Measurements from ENCODE around the gene PPP1R3A. TPM values are rescaled to one million over a fixed set of nuclear protein-coding genes. Genes with fewer than 3 reads are reported as not detected.

The PPP1R3A gene, protein sequence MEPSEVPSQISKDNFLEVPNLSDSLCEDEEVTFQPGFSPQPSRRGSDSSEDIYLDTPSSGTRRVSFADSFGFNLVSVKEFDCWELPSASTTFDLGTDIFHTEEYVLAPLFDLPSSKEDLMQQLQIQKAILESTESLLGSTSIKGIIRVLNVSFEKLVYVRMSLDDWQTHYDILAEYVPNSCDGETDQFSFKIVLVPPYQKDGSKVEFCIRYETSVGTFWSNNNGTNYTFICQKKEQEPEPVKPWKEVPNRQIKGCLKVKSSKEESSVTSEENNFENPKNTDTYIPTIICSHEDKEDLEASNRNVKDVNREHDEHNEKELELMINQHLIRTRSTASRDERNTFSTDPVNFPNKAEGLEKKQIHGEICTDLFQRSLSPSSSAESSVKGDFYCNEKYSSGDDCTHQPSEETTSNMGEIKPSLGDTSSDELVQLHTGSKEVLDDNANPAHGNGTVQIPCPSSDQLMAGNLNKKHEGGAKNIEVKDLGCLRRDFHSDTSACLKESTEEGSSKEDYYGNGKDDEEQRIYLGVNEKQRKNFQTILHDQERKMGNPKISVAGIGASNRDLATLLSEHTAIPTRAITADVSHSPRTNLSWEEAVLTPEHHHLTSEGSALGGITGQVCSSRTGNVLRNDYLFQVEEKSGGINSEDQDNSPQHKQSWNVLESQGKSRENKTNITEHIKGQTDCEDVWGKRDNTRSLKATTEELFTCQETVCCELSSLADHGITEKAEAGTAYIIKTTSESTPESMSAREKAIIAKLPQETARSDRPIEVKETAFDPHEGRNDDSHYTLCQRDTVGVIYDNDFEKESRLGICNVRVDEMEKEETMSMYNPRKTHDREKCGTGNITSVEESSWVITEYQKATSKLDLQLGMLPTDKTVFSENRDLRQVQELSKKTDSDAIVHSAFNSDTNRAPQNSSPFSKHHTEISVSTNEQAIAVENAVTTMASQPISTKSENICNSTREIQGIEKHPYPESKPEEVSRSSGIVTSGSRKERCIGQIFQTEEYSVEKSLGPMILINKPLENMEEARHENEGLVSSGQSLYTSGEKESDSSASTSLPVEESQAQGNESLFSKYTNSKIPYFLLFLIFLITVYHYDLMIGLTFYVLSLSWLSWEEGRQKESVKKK
- not detected for total RNA-seq
- not detected for polyA plus RNA-seq

DNA sequence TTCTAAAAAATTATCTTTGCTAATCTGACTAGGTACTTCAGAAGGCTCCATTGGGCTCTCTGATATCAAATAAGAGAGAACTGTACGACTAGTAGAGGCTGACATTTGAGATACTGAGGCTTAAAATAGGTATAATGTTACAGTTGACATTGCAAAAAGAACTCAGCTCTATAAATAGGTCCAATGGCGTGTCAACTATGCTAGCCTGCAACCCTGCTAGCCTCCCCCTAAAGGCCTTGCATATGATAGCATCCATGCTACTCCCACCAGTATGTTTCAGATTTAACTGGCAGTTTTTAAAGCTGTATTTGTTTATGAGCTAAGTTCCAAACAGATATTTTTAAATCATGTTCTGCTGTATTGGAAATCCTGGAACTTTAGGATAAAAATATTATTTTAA is at the start of gene PPP1R3A:
TSS of gene PPP1R3A (minus strand) at position 64 of the 400 bp plus-strand sequence. CDS start at position 51, 13 bp downstream.
- no peaks in the 10 kb centered on the region for H3K36me3 ChIP-seq (ENCODE audit: control insufficient read depth, insufficient read depth, low read length)
- no peak within 1 kb of the TSS for H3K27ac Mint-ChIP-seq
- H3K4me1 Mint-ChIP-seq, result no peaks in the 10 kb centered on the region
- no peaks in the 10 kb centered on the region for H3K36me3 Mint-ChIP-seq
- H3K9me3 Mint-ChIP-seq, result peaks cover 0 to 4% (median 1%) of the 10 kb centered on the region in 7 donors
- no peak within 1 kb of the TSS for H3K4me3 ChIP-seq (ENCODE audit: low read depth, low read length)
- no peak for ATAC-seq (ENCODE audit: low read depth in 2 of 2)
- no peaks in the 10 kb centered on the region for H3K4me1 ChIP-seq (ENCODE audit: control insufficient read depth, insufficient read depth, low read length, poor library complexity, severe bottlenecking)
- DNase-seq, result no peak
- H3K4me3 Mint-ChIP-seq, result no peak within 1 kb of the TSS
- no peaks in the 10 kb centered on the region for H3K9me3 ChIP-seq (ENCODE audit: control insufficient read depth in 2 of 2, low read length in 2 of 2)
- no peaks in the 10 kb centered on the region for H3K27me3 Mint-ChIP-seq
- H3K27me3 ChIP-seq (ENCODE audit: control insufficient read depth, insufficient read depth, low read length), result no peaks in the 10 kb centered on the region
- H3K27ac ChIP-seq (ENCODE audit: insufficient read depth, low read length, poor library complexity, severe bottlenecking), result no peak within 1 kb of the TSS

DNA sequence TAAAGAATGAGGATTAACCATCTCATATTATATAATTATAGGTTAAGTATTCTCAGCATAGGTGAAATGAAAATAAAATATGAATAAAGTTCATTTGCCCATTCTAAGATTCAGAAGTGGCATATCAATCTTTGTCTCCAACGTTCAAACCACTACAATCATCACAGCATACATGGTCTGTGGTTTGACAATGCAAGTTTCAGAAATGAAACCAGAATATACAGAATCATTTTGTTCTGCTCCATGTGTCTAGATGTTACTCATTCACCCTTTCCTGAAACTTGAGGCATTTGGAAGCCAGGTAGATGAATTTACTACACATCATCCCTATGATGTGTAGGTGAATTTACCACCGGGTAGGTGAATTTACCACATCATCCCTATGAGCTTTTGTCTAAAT is 44.5 kb upstream of the PPP1R3A start:
- Mint-ChIP-seq H3K4me1 (no peaks in the 10 kb centered on the region), H3K4me3 (no peak overlapping the region), H3K36me3 (no peaks in the 10 kb centered on the region), H3K9me3 (peaks cover 0 to 11% (median 2%) of the 10 kb centered on the region in 7 donors), H3K27ac (no peak overlapping the region), H3K27me3 (no peaks in the 10 kb centered on the region)
- Histone ChIP-seq H3K36me3 (ENCODE audit: control insufficient read depth, insufficient read depth, low read length) (no peaks in the 10 kb centered on the region), H3K27me3 (ENCODE audit: control insufficient read depth, insufficient read depth, low read length) (no peaks in the 10 kb centered on the region), H3K4me3 (ENCODE audit: low read depth, low read length) (no peak overlapping the region), H3K27ac (ENCODE audit: insufficient read depth, low read length, poor library complexity, severe bottlenecking) (no peak overlapping the region), H3K4me1 (ENCODE audit: control insufficient read depth, insufficient read depth, low read length, poor library complexity, severe bottlenecking) (no peaks in the 10 kb centered on the region), H3K9me3 (ENCODE audit: control insufficient read depth in 2 of 2, low read length in 2 of 2) (peaks cover 0 to 4% of the 10 kb centered on the region in 2 experiments)
- DNase-seq (no peak), ATAC-seq (ENCODE audit: low read depth in 2 of 2) (no peak)

DNA sequence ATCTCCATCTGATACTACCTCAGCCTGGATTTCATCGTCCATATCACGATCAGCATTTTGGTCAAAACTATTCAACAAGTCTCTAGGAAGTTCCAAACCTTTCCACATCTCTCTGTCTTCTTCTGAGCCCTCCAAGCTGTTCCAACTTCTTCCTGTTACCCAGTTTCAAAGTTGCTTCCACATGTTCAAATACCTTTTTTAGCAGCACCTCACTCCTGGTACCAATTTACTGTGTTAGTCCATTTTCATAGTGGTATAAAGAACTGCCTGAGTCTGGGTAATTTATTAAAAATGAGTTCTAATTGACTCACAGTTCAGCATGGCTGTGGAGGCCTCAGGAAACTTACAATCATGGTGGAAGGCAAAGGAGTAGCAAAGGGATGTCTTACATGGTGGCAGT is 41.1 kb upstream of the PPP1R3A start:
- Histone ChIP-seq H3K4me3 (ENCODE audit: low read depth, low read length) (no peak overlapping the region), H3K4me1 (ENCODE audit: control insufficient read depth, insufficient read depth, low read length, poor library complexity, severe bottlenecking) (no peaks in the 10 kb centered on the region), H3K9me3 (ENCODE audit: control insufficient read depth in 2 of 2, low read length in 2 of 2) (peaks cover 0 to 10% of the 10 kb centered on the region in 2 experiments), H3K36me3 (ENCODE audit: control insufficient read depth, insufficient read depth, low read length) (no peaks in the 10 kb centered on the region), H3K27me3 (ENCODE audit: control insufficient read depth, insufficient read depth, low read length) (no peaks in the 10 kb centered on the region), H3K27ac (ENCODE audit: insufficient read depth, low read length, poor library complexity, severe bottlenecking) (no peak overlapping the region)
- no peak overlapping the region for H3K4me3 Mint-ChIP-seq
- no peaks in the 10 kb centered on the region for H3K4me1 Mint-ChIP-seq
- H3K27ac Mint-ChIP-seq, result no peak overlapping the region
- ATAC-seq (ENCODE audit: low read depth in 2 of 2) (no peak), DNase-seq (no peak)
- no peaks in the 10 kb centered on the region for H3K36me3 Mint-ChIP-seq
- H3K9me3 Mint-ChIP-seq, result peaks cover 0 to 15% (median 3%) of the 10 kb centered on the region in 7 donors
- H3K27me3 Mint-ChIP-seq, result no peaks in the 10 kb centered on the region

DNA sequence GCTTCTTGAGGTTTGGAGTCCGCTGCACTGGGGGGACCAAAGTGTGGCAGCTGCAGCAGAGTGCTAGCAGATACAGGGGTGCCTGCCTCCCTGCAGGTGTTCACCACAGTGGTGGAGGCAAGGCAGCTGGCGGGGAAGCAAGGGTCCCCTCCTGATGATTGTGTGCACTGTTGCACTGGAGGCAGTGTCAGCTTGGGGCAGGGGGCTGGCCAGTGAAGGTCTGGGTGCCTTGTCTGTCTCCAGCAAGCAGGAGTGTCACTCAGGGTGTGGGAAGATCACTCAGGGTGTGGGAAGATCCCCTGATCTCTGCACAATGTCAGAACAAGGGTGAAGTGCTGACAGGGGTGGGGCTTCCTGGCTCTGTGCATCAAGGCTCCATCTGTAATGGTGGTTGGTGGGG is 36.3 kb upstream of the PPP1R3A start:
- no peaks in the 10 kb centered on the region for H3K27me3 Mint-ChIP-seq
- H3K4me1 ChIP-seq (ENCODE audit: control insufficient read depth, insufficient read depth, low read length, poor library complexity, severe bottlenecking), result no peaks in the 10 kb centered on the region
- no peaks in the 10 kb centered on the region for H3K27me3 ChIP-seq (ENCODE audit: control insufficient read depth, insufficient read depth, low read length)
- no peaks in the 10 kb centered on the region for H3K4me1 Mint-ChIP-seq
- no peak overlapping the region for H3K27ac ChIP-seq (ENCODE audit: insufficient read depth, low read length, poor library complexity, severe bottlenecking)
- DNase-seq (no peak), ATAC-seq (ENCODE audit: low read depth in 2 of 2) (no peak)
- H3K9me3 Mint-ChIP-seq, result peaks cover 0 to 30% (median 11%) of the 10 kb centered on the region in 7 donors
- H3K9me3 ChIP-seq (ENCODE audit: control insufficient read depth in 2 of 2, low read length in 2 of 2), result peaks cover 4 to 17% of the 10 kb centered on the region in 2 experiments
- no peak overlapping the region for H3K4me3 Mint-ChIP-seq
- H3K36me3 ChIP-seq (ENCODE audit: control insufficient read depth, insufficient read depth, low read length), result no peaks in the 10 kb centered on the region
- H3K36me3 Mint-ChIP-seq, result no peaks in the 10 kb centered on the region
- no peak overlapping the region for H3K27ac Mint-ChIP-seq
- H3K4me3 ChIP-seq (ENCODE audit: low read depth, low read length), result no peak overlapping the region

DNA sequence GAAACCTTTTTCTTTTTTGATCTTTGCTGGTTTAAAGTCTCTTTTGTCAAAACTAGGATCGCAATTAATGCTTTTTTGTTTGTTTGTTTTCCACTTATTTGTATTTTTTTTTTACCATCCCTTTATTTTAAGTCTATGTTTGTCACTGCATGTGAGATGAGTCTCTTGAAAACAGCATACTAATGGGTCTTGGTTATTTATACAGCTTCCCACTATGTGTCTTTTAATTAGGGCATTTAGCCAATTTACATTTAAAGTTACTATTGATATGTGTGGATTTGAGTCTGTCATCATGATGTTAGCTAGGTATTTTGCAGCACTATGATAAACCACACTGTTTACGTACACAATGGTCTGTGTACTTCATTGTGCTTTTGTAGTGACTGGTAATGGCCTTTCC is 34.7 kb upstream of the PPP1R3A start:
- Histone ChIP-seq H3K27me3 (ENCODE audit: control insufficient read depth, insufficient read depth, low read length) (no peaks in the 10 kb centered on the region), H3K27ac (ENCODE audit: insufficient read depth, low read length, poor library complexity, severe bottlenecking) (no peak overlapping the region), H3K9me3 (ENCODE audit: control insufficient read depth in 2 of 2, low read length in 2 of 2) (peaks cover 4 to 13% of the 10 kb centered on the region in 2 experiments), H3K4me3 (ENCODE audit: low read depth, low read length) (no peak overlapping the region), H3K36me3 (ENCODE audit: control insufficient read depth, insufficient read depth, low read length) (no peaks in the 10 kb centered on the region), H3K4me1 (ENCODE audit: control insufficient read depth, insufficient read depth, low read length, poor library complexity, severe bottlenecking) (no peaks in the 10 kb centered on the region)
- ATAC-seq (ENCODE audit: low read depth in 2 of 2), result no peak
- H3K36me3 Mint-ChIP-seq, result no peaks in the 10 kb centered on the region
- no peaks in the 10 kb centered on the region for H3K27me3 Mint-ChIP-seq
- no peak overlapping the region for H3K27ac Mint-ChIP-seq
- H3K4me3 Mint-ChIP-seq, result no peak overlapping the region
- no peaks in the 10 kb centered on the region for H3K4me1 Mint-ChIP-seq
- DNase-seq, result no peak
- peaks cover 0 to 22% (median 9%) of the 10 kb centered on the region in 7 donors for H3K9me3 Mint-ChIP-seq

DNA sequence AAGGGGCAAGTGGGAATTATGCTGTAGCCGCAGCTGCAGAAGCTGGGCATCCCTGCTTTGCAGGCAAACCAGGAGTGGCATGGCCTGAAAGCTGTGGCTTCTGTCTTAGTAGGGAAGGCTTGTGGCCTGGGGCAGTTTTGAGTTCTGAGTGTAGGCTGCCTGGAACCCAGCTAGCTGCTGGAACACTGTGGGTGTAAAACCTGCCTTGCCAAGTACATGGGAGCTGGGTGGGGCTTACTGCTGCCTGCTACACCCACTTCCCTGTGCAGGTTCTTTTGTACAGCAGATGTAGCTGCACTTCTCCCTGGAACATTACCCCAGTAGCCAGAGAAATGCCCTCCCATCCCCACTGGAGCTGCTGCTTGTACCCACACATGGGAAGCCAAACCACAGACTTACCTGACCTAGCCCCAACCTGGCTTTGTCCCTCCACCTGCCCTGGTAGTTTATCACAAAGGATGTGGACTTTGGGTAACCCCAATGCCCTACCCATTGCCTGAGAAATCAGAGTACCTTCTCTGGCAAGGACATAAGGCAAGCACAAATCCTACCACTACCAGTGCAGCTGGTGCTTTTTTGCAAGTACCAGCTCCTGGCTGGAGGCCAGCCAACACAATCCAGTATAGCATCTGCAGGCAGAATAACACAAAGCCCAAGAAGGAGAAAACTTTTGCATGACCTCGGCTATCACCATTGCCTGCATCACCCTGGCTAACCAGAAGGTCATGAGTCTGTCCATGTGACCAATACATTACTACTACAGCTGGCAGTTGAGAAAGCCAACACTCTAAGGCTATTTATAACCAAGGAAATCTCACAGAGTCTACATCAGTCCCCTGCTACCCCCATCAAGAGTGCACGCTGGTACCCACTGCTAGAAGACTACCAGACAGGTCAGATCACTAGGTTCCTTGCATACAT is 26.5 kb upstream of the PPP1R3A start:
- ATAC-seq (ENCODE audit: low read depth in 2 of 2), result no peak
- Histone ChIP-seq H3K4me3 (ENCODE audit: low read depth, low read length) (no peak overlapping the region), H3K36me3 (ENCODE audit: control insufficient read depth, insufficient read depth, low read length) (no peaks in the 10 kb centered on the region), H3K9me3 (ENCODE audit: control insufficient read depth in 2 of 2, low read length in 2 of 2) (no peaks in the 10 kb centered on the region), H3K27ac (ENCODE audit: insufficient read depth, low read length, poor library complexity, severe bottlenecking) (no peak overlapping the region), H3K27me3 (ENCODE audit: control insufficient read depth, insufficient read depth, low read length) (no peaks in the 10 kb centered on the region), H3K4me1 (ENCODE audit: control insufficient read depth, insufficient read depth, low read length, poor library complexity, severe bottlenecking) (no peaks in the 10 kb centered on the region)
- Mint-ChIP-seq H3K9me3 (peaks cover 0 to 4% (median 0%) of the 10 kb centered on the region in 7 donors), H3K4me1 (no peaks in the 10 kb centered on the region), H3K27me3 (no peaks in the 10 kb centered on the region), H3K36me3 (no peaks in the 10 kb centered on the region), H3K4me3 (no peak overlapping the region), H3K27ac (no peak overlapping the region)
- DNase-seq, result no peak

DNA sequence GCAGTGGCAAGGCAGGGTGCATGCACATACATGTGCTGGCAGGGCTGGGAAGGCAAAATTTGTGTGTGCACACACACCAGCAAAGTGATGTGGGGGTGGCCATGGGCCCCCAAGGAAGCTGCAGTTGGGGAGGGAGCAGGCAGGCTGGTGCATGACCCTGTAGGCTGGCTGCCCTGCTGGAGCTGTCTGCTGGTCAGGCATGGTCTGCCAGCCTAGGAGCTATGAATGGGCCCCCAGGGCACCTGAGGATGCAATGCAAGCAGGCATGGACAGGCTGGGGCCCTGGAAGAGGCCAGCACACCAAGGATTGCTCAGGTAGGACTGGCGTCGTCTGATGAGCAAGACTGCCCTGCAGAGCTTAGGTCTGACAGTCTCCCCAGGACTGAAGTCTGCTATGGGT is 18.2 kb upstream of the PPP1R3A start:
- Mint-ChIP-seq H3K4me3 (no peak overlapping the region), H3K27ac (no peak overlapping the region)
- no peaks in the 10 kb centered on the region for H3K27me3 ChIP-seq (ENCODE audit: control insufficient read depth, insufficient read depth, low read length)

More for the DNA sequence above, 18.2 kb upstream of the PPP1R3A start:
- Mint-ChIP-seq H3K27me3 (no peaks in the 10 kb centered on the region), H3K4me1 (peaks cover 0 to 5% (median 0%) of the 10 kb centered on the region in 4 donors), H3K36me3 (no peaks in the 10 kb centered on the region), H3K9me3 (peaks cover 0 to 5% (median 2%) of the 10 kb centered on the region in 7 donors)
- Histone ChIP-seq H3K4me1 (ENCODE audit: control insufficient read depth, insufficient read depth, low read length, poor library complexity, severe bottlenecking) (no peaks in the 10 kb centered on the region), H3K9me3 (ENCODE audit: control insufficient read depth in 2 of 2, low read length in 2 of 2) (no peaks in the 10 kb centered on the region), H3K27ac (ENCODE audit: insufficient read depth, low read length, poor library complexity, severe bottlenecking) (no peak overlapping the region), H3K4me3 (ENCODE audit: low read depth, low read length) (no peak overlapping the region), H3K36me3 (ENCODE audit: control insufficient read depth, insufficient read depth, low read length) (no peaks in the 10 kb centered on the region)
- ATAC-seq (ENCODE audit: low read depth in 2 of 2) (no peak), DNase-seq (no peak)
